HG02973 (cell line): ENCODE results near the gene PHOX2A.

Source experiments
- ATAC-seq: cut with Tn5 transposase; IDR thresholded peaks from one replicate; pipeline ENCODE4 v1.9.1; 2021; ENCODE audit warnings: moderate library complexity; ENCODE audit not compliant: unreplicated experiment

The PHOX2A gene

DNA sequence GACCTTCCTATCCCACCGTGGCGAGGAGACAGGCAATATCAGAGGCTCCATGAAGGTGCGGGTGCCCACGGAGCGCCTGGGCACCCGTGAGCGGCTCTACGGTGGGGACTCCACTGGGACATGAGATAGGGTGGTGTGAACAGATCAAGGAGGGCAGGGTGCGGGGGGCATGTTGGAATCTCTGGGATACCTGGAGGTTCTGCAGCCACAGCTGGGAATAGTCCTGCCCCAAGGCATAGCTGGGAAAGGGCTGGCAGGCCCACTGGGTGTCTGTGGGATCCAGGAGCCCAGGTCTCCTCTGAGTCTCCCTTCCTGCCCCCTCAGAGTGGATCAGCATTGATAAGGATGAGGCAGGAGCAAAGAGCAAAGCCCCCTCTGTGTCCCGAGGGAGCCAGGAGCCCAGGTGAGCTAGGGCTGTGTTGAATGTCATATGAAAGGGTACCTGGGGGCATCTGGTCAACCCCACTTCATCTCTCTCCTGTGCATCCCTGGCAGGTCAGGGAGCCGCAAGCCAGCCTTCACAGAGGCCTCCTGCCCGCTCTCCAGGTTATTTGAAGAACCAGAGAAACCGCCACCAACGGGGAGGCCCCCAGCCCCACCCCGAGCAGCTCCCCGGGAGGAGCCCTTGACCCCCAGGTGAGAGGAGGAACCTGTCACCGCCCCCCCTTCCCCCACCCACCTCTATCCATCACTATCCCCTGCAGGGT lies 8.5 kb downstream of the PHOX2A start:
- no peak for ATAC-seq

DNA sequence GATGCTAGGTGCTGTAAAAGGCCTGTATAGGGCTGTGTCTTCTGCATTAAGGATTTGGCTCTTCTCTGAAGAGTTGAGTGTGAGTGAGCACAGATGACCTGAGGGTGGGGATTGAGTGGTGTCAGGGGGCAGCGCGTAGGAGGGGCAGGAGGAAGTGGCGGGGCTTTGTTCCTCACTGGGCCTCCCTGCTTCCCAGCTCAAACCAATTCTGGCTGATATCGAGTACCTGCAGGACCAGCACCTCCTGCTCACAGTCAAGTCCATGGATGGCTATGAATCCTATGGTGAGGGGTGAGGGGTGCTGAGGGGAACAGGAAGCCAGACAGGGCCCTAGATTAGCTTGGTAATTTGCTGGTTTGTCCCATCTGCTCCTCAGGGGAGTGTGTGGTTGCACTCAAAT lies 9.1 kb downstream of the PHOX2A start:
- no peak for ATAC-seq

DNA sequence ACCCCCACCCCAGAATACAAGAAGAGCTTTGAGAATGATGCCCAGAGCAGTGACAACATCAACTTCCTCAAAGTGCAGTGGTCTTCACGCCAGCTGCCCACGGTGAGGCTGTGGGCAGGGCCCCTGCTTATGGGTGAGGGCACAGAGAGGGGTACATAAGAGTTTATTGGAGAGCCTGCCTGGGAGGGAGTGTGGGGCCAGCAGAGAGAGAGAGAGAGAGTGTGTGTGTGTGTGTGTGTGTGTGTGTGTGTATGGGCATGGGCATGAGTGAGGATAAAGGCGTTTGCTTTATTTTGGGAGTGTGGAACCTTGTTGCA lies 9.5 kb downstream of the PHOX2A start:
- ATAC-seq = no peak

DNA sequence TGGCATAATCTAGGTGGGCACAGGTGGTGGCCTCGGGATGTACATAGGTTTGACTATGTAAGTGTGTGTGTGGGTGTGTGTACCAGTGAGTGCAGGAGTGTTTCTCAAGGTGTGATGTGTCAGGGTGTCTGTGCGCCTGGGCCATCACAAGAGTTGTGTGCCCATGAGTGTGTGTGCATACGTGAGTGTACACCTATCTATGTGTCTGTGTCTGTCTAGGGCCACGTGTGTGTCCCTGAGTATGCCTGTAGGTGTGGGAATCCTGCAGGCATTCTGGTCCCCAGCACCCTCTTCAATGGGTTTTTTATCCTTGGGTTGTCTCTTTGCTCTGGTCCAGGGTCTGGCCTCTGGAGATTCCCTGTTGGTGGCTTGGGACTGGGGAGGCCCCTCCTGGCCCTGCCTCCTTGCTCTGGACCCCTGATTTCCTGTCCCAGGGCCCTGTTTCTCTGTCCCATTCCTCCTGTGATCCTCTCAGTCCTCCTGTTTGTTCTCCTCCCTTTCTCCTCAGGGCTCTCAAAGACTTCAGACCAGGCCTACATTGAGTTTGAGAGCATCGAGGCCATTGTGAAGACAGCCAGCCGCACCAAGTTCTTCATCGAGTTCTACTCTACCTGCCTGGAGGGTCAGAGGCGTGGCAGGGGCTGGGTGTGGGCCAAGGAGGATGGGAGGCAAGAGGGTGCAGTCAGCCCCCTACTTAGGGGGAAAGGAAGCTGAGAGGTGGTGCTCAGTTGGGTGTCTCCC lies 10.0 kb downstream of the PHOX2A start:
- ATAC-seq = no peak

DNA sequence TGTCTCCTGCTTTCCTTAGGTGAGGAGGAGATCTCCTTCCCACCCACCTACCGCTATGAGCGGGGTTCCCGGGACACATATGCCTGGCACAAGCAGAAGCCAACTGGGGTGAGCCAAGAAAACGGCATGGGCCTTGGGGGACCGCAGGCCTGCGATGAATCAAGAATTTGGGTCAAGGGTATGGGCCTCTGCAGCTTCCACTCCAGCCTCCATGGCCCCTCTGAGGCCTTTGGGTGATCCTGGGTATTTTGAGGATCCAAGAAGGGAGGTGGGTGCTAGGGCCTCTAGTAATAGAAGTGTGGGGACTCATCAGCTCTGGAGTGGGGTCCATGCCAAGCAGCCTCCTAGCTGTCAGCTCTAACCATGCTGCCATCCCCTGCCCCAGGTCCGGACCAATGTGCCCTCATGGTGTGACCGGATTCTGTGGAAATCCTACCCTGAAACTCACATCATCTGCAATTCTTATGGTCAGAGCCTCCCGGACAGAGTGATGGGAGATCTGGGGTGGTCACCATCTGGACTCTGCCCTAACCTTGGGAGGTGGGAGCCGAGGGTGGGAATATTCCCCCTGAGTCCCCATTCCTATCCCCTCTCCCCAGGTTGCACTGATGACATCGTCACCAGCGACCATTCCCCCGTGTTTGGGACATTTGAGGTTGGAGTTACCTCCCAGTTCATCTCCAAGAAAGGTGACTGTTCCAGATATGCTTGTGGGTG lies 10.8 kb downstream of the PHOX2A start:
- ATAC-seq = no peak

DNA sequence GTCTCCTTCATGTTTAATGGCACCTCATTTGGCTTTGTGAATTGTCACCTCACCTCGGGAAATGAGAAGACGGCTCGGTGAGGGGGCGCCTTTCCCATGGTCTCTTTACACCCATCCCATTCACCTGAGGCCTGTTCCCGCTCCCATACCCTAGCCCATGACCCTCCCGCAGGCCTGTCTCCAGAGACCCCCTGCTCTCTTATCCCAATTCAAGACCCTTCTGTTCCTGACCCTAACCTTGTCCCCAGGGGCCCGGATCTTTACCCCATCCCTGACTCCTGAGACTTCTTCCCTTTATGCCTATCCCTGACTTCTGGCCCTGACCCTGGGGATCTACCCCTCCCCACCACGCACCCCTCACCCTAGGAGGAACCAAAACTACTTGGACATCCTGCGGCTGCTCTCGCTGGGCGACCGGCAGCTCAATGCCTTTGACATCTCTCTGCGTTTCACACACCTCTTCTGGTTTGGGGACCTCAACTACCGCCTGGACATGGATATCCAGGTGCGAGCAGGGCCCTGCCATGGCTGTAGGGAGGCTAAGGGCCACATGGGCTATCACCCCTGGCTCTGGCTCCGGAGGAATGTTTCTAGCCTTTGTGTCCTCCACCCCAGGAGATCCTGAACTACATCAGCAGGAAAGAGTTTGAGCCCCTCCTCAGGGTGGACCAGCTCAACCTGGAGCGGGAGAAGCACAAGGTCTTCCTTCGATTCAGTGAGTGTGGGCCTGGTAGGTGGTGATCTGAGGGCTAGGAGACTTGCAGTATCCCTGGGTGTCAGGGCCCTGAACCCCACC lies 11.5 kb downstream of the PHOX2A start:
- no peak for ATAC-seq

DNA sequence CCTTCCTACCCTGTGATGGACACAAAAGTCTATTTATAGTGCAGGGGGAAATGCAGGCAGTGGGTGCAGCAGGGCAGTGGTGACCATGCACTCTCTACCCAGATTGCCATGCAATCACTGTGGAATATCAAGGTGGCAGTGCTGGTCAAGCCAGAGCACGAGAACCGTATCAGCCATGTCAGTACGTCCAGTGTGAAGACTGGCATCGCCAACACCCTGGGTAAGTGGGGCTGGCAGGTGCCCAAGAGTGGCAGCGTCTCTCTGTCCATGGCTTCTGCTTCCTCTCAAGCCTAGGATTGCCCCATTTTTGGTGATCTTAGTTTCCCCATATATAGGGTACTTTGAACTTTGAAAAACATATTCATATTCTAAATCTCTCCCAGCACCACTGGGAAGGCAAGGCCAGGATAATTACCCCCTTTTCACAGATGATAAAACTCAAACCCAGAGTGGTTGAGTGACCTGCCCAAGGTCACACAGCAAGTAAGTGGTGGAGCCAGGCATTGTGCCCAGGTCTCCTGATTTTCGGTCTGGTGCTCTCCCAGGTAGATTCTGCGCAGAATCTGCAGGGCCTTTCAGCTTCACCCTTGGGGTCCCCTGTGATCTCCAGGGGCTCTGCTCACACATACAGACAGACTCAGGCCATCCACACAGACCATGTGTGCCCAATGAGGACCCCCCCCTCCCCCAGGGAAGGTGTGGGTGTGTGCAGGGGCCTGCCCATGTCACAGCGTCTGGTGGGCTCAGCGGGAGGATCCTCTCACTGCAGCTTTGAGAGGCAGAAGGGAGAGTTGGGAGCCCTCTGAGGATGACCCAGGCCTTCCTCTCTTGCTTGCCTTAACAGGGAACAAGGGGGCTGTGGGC lies 12.3 kb downstream of the PHOX2A start:
- no peak for ATAC-seq

DNA sequence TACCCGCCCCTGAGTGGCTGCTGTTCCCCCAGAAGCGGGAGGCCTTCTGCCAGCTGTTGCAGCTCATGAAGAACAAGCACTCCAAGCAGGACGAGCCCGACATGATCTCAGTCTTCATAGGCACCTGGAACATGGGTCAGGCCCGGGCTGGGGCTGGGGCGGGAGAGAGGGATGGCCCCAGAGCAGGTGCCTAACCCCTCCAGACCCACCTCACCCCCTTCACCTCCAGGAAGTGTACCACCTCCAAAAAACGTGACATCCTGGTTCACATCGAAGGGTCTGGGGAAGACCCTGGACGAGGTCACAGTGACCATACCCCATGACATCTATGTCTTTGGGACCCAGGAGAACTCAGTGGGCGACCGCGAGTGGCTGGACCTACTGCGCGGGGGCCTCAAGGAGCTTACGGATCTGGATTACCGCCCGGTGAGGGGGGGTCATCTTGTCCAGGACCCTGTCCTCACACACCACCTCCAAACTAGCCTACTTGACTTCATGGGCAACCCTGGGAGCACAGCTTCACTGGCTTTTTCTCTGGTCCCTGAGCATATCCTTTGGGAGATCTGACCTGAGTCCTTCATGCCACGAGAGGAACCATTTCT lies 13.1 kb downstream of the PHOX2A start:
- ATAC-seq = no peak

DNA sequence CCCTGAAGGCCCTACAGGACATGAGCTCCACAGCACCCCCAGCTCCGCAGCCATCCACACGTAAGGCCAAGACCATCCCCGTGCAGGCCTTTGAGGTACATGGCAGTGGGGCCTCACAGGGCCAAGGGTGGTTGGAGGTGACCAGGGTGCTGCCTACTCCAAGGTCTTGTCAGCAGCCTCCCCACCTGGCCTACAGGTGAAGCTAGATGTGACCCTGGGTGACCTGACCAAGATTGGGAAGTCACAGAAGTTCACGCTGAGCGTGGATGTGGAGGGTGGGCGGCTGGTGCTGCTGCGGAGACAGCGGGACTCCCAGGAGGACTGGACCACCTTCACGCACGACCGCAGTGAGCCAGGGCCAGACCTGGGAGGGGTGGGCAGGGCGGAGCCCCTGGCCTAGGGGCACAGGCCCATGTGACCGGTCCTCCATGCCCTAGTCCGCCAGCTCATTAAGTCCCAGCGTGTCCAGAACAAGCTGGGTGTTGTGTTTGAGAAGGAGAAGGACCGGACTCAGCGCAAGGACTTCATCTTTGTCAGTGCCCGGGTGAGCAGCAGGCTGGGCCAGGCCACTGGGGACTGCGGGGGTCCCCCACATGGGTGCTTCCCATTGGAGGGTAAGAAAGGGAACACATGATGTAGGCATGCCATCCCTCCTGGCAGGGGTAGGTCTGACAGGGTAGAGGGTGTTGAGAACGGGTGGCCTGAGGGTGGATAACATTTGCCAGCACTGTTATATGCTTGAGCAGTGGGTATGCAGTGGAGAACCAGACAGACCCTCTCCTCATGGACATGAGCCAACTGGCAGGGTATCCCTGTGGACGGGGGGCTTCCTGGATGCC lies 13.8 kb downstream of the PHOX2A start:
- no peak for ATAC-seq

DNA sequence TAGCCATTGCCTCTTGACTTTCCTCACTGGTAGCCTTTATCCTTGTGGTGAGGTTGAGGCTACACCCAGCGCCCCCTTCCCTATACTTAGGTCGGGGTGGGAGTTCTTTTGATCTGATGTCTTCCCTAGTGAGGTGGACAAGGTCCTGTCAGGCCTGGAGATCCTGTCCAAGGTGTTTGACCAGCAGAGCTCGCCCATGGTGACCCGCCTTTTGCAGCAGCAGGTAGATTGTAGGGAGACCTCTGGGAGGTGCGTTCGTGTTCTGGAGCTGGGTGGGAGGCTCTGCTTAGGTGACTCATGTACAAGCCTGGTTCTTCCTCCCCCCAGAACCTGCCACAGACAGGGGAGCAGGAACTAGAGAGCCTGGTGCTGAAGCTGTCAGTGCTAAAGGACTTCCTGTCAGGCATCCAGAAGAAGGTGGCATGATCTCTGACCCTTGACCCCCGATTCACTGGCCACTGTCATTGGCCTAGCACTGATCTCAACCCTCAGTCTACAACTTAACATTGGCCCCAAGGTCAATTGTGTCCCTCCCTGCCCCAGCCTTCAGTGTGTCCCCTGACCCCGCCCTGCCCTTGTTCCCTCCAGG lies 14.5 kb downstream of the PHOX2A start:
- no peak for ATAC-seq

DNA sequence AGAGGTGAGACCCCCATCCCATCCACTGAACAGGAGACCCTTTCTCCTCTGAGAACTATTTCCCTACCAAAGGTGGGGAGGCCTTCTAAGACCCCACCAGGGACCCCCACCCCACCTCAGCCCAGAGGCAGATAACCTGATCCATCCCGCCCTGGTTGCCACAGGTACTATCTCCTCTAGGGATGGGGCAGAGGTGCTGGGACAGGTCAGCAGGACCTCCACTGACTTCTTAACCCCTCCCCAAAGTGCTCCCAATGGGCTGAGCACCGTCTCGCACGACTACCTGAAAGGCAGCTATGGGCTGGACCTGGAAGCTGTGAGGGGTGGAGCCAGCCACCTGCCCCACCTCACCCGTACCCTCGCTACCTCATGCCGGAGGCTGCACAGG lies 15.1 kb downstream of the PHOX2A start:
- no peak for ATAC-seq

DNA sequence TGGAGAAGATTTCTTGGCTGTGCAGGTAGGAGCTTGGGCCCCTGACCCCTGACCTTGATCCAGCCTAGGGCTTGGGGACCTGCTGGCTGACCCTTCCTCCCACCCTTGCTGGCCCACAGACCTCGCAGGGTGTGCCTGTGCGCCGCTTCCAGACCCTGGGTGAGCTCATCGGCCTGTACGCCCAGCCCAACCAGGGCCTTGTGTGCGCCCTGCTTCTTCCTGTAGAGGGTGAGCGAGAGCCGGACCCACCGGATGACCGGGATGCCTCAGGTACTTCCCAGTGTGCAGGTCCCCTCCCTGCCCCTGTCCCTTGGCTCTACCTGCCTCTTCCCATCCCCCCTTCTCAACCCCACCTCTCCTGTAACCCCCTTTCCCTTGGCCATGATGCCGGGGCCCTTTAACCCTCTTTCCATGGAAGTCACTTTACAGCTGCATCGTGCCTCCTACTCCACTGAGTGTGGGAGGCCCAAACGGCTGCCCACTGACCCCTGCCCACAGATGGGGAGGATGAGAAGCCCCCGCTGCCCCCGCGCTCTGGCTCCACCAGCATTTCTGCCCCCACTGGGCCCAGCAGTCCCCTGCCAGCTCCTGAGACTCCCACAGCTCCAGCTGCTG lies 15.6 kb downstream of the PHOX2A start:
- ATAC-seq = no peak

DNA sequence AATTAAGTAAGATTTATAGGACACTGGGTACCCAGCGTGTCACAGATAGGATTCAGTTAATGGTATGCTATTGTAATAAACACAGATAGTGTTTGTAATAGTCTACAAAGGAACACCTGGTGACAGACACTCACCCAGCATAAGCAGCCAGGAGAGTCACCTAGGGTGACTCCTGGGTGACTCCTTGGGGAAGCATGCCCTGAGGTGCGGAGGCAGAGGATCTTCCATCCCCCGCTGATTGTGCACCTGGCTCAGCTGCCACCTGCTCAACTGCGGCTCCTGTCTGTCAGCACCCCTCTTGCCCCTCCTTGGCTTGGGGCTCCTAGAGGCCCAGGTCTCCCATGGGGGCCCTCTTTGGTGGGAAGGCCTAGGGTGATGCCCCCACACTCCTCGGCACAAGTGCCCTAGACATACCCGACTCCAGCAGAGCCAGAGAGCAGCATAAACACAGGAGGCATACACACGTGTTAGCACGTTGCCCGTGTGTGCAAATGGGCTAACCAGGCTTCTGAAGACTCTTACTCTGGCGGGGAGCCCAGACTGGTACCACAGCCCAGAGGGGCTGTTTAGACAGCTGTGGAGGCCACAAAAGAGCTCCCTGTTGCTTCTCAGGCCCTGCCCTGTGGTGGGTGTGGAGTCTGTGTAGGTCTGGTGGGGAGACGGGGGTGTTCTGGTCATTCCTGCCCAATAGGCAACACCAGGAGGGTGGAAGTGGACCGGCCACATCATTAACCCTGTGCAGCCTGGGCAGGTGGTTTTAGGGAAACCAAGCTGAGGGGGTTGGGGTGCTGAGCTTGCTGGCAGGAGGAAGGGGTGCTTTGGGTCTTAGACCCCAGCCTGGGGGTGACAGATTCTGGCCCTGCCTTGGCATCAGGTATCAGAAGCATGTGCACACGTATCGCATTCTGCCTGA lies 16.4 kb downstream of the PHOX2A start:
- no peak for ATAC-seq

DNA sequence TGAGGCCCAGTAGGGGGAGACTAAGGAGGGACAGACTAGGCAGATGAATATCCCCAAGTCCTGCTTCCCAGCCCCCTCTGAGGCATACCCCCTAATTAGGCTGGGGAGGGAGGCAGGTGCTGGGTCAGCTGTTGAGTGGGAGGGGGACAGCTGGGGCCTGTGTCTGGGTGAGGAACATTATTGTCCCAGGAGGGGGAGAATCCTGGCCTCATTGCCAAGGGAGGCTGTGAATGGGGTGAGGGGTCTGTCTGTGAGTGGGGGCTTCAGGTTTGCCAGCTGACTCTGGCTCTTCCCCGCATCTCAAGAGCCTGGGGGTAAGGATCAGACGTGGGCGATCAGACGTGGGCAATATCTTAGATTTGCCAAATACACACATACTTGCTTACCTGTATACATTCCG lies 17.3 kb downstream of the PHOX2A start:
- no peak for ATAC-seq

DNA sequence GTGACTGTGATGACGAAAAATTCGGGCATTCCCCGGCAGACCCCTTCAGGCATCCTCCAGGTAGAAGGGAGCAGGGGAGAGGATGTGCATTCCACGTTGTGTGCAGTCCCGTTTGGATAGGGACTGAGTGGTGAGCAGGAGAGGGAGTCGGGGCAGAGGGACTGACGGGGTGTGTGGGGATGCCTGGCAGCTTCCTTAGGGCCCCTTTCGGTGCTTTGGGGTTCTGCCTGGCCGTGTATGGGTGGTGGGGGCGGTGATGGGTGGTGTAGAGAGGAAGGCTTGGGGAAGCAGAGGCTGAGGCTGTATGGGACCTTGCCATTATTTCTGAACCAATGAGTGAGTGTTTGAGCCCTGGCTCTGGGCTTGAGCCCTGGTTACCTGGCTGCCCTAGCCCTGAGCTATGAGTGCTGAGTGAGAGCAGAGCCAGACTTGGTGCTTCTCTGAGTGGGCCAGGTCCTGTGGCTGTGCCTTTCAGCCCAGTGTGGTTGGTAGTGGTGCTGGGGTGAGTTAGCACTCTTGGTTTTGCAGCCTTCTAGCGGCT lies 18.5 kb downstream of the PHOX2A start:
- no peak for ATAC-seq

DNA sequence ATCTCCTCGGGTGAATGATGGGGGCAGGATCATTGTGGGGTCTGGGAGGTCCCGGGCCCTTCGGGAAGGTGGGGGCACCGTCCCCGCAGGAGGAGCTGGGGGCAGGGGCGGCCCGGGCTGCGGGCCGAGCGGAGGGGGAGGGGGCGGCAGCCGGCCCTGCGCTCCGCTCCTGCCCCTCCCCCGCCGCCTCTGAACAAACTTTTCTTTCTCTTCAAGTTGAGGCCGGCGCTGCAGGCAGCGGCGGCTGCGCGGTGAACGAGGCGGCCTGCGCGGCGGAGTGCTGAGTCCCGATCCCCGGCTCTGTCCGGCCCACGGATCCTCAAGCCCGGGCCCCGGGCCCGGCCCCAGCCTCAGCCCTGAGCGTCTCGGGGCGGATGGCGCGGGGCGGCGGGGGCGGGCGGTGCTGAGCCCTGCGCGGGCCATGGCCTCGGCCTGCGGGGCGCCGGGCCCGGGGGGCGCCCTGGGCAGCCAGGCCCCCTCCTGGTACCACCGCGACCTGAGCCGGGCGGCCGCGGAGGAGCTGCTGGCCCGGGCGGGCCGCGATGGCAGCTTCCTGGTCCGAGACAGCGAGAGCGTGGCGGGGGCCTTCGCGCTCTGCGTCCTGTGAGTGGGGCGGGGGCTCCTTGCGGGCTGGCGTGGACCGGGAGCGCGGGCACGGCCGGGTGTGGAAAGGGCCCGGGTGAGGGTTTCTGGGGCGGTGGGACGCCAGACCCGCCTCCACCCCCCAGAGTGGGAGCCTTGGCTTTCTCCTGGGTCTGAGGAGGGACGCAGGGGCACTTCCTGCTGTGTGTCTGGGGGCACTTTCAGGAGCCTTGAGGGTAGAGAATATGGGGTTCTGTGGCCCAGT lies 19.2 kb downstream of the PHOX2A start, which contains the start of gene INPPL1:
Gene INPPL1 (plus strand): TSS at position 204 of the 847 bp plus-strand sequence. CDS start 218 bp downstream, at position 422.
- ATAC-seq = no peak
